ENCODE results near the gene TAS2R43.
"Not testable (repeated sequence)": the region's sequence is repeated elsewhere in the genome, so short reads cannot be mapped to it uniquely, and the experiment has no call there.

TAS2R43 gene

GRCh38 chr12:11062194-11062593, 29.9 kb downstream of the TAS2R43 start, which contains the start of gene TAS2R46:
TSS of gene TAS2R46 (minus strand) at chr12:11062294. CDS start at chr12:11062294, 0 bp downstream.
- DNase-seq; intact Hi-C loops (cut with DNase I): not testable (repeated sequence)

GRCh38 chr12:11059784-11060183, 32.3 kb downstream of the TAS2R43 start:
- intact Hi-C loops (cut with DNase I): no loop called here
- no peak for DNase-seq

- intact Hi-C loops (cut with DNase I): no loop called here
- DNase-seq: no peak
These were observed 33.1 kb downstream of the TAS2R43 start for GRCh38 chr12:11059041-11059440.

GRCh38 chr12:11055306-11055705, 36.8 kb downstream of the TAS2R43 start:
- DNase-seq: no peak
- intact Hi-C loops (cut with DNase I): no loop called here

GRCh38 chr12:11049806-11050531, 42.1 kb downstream of the TAS2R43 start:
- intact Hi-C loops (cut with DNase I); DNase-seq: not testable (repeated sequence)

GRCh38 chr12:11041366-11041765, 50.7 kb downstream of the TAS2R43 start:
- intact Hi-C loops (cut with DNase I); DNase-seq: not testable (repeated sequence)
